Measurements from ENCODE around the gene RPL18A. TPM values are rescaled to one million over a fixed set of nuclear protein-coding genes. Genes with fewer than 3 reads are reported as not detected.

RPL18A gene
- total and polyA plus RNA-seq, 12 donors, result 345 to 2,121 (median 1,380) TPM

- 55 to 73% (median 66%) methylated on average over 5 of the region's 5 CpGs for WGBS, 4 donors
- Histone ChIP-seq H3K27me3 (peaks cover 11% of the 10 kb centered on the region), H3K4me3 (no peak overlapping the region), H3K4me1 (replicated peaks in 1 of 2) (no peaks in the 10 kb centered on the region), H3K9me3 (replicated peaks in 1 of 3) (no peaks in the 10 kb centered on the region), H3K27ac (no peak overlapping the region), H3K36me3 (replicated peaks in 1 of 2) (no peaks in the 10 kb centered on the region)
- TF ChIP-seq POLR2A (IDR thresholded peaks at IDR 0.05) (no peak), CTCF (IDR thresholded peaks at IDR 0.05) (no peak)
- intact Hi-C loops (cut with DNase I), result no loop called here
- DNase-seq, result no peak
Observed at GRCh38 chr19:17812099-17812498, 47.6 kb upstream of the RPL18A start.

GRCh38 chr19:17817668-17818363 is 41.9 kb upstream of the RPL18A start:
- H3K4me1 ChIP-seq (replicated peaks in 1 of 2), result no peaks in the 10 kb centered on the region
- no peak overlapping the region for H3K4me3 ChIP-seq
- H3K27me3 ChIP-seq, result peaks cover 7% of the 10 kb centered on the region
- no peaks in the 10 kb centered on the region for H3K36me3 ChIP-seq (replicated peaks in 1 of 2)
- no peak for DNase-seq
- no peaks in the 10 kb centered on the region for H3K9me3 ChIP-seq (replicated peaks in 1 of 3)
- WGBS, 4 donors, result 76 to 88% (median 78%) methylated on average over 11 to 13 of the region's 13 CpGs
- no peak overlapping the region for H3K27ac ChIP-seq
- no peak for TF ChIP-seq CTCF (IDR thresholded peaks at IDR 0.05)
- no peak for TF ChIP-seq POLR2A (IDR thresholded peaks at IDR 0.05)
- intact Hi-C loops (cut with DNase I), result no loop called here

- Histone ChIP-seq H3K4me1 (replicated peaks in 1 of 2) (no peaks in the 10 kb centered on the region), H3K4me3 (no peak within 1 kb of the TSS), H3K27ac (no peak within 1 kb of the TSS), H3K9me3 (replicated peaks in 1 of 3) (no peaks in the 10 kb centered on the region), H3K36me3 (replicated peaks in 1 of 2) (no peaks in the 10 kb centered on the region), H3K27me3 (peaks cover 6% of the 10 kb centered on the region)
- intact Hi-C loops (cut with DNase I), result no loop called here
- WGBS, 4 donors, result 69 to 83% (median 73%) methylated on average over 9 to 34 of the region's 34 CpGs
- no peak for TF ChIP-seq CTCF (IDR thresholded peaks at IDR 0.05)
- no peak for TF ChIP-seq POLR2A (IDR thresholded peaks at IDR 0.05)
- DNase-seq, result no peak
Observed at GRCh38 chr19:17821190-17821589, 38.5 kb upstream of the RPL18A start, which contains the start of gene INSL3. INSL3 (minus strand) TSS chr19:17821519; CDS start chr19:17821506, 13 bp downstream.

GRCh38 chr19:17824339-17824738 is 35.4 kb upstream of the RPL18A start:
- intact Hi-C loops (cut with DNase I), result no loop called here
- Histone ChIP-seq H3K9me3 (replicated peaks in 1 of 3) (no peaks in the 10 kb centered on the region), H3K36me3 (replicated peaks in 1 of 2) (peaks cover 0 to 5% of the 10 kb centered on the region in 2 donors), H3K27ac (no peak overlapping the region), H3K4me3 (no peak overlapping the region), H3K27me3 (peaks cover 3% of the 10 kb centered on the region), H3K4me1 (replicated peaks in 1 of 2) (no peaks in the 10 kb centered on the region)
- 43 to 61% (median 52%) methylated on average over 2 to 8 of the region's 8 CpGs for WGBS, 4 donors
- TF ChIP-seq CTCF (IDR thresholded peaks at IDR 0.05) (no peak), POLR2A (IDR thresholded peaks at IDR 0.05) (no peak)
- DNase-seq, result no peak
